Naive B cell (primary cell): ENCODE measurements around the gene SP7. TPM values are rescaled to one million over a fixed set of nuclear protein-coding genes. Genes with fewer than 3 reads are reported as not detected.
"Not testable (repeated sequence)": the region's sequence is repeated elsewhere in the genome, so short reads cannot be mapped to it uniquely, and the experiment has no call there.

Experiments used
- ATAC-seq, 2 donors: fragments of 150-1000 bp; cut with Tn5 transposase; 2 replicates each; pipeline ENCODE4 v1.10.0; 2021; ENCODE audit warnings: low read depth in 2 of 2, mild to moderate bottlenecking in 2 of 2, moderate library complexity in 2 of 2
- DNase-seq: peaks from one replicate; pipeline ENCODE4 v3.0.0; 2022
- H3K27ac Mint-ChIP-seq, 6 donors: one replicate each; pipeline ENCODE4 v1.8.0; 2020 to 2022; ENCODE audit warnings: mild to moderate bottlenecking in 6 of 6, mixed read lengths in 6 of 6, moderate library complexity in 5 of 6, inconsistent platforms in 2 of 6
- H3K27me3 Mint-ChIP-seq, 3 donors: one replicate each; pipeline ENCODE4 v1.8.0; 2021 to 2022; ENCODE audit warnings: mixed read lengths in 3 of 3, mild to moderate bottlenecking in 1 of 3
- H3K36me3 Mint-ChIP-seq, 2 donors: one replicate each; pipeline ENCODE4 v1.8.0; 2020 to 2022; ENCODE audit warnings: mixed read lengths in 2 of 2, inconsistent platforms in 1 of 2, mild to moderate bottlenecking in 1 of 2
- H3K4me1 Mint-ChIP-seq, 3 donors: one replicate each; pipeline ENCODE4 v1.8.0; 2020 to 2022; ENCODE audit warnings: mixed read lengths in 3 of 3, inconsistent platforms in 1 of 3, mild to moderate bottlenecking in 1 of 3, moderate library complexity in 1 of 3
- H3K4me3 Mint-ChIP-seq, 8 donors: one replicate each; pipeline ENCODE4 v1.8.0; 2020 to 2022; ENCODE audit warnings: mild to moderate bottlenecking in 8 of 8, mixed read lengths in 8 of 8, moderate library complexity in 8 of 8, inconsistent platforms in 2 of 8
- H3K9me3 Mint-ChIP-seq, 7 donors: one replicate each; pipeline ENCODE4 v1.8.0; 2020 to 2022; ENCODE audit warnings: mixed read lengths in 7 of 7, mild to moderate bottlenecking in 5 of 7, inconsistent platforms in 2 of 7, moderate library complexity in 1 of 7
- polyA plus RNA-seq, 6 donors: library from polyadenylated mRNA; unstranded; fragments of 300-500 nt; fragmentation: Illumina TruSeq; gene quantifications; one replicate each; pipeline ENCODE4 v1.2.3, GENCODE V29; 2021; ENCODE audit warnings: low read depth in 6 of 6

SP7 gene
- polyA plus RNA-seq, 6 donors from 2014 or later = 0.17 to 0.33 (median 0.27) TPM; not detected in 3

- H3K4me1 Mint-ChIP-seq = peaks cover 12 to 14% (median 13%) of the 10 kb centered on the region in 3 donors
- no peak for DNase-seq
- H3K4me3 Mint-ChIP-seq = peak overlapping the region in 6 of 8 donors; percentile 66 to 88 (median 76)
- H3K9me3 Mint-ChIP-seq = no peaks in the 10 kb centered on the region
- H3K36me3 Mint-ChIP-seq = no peaks in the 10 kb centered on the region
- peak overlapping the region; percentile 75 to 96 (median 89) for H3K27ac Mint-ChIP-seq
- ATAC-seq = no peak
- H3K27me3 Mint-ChIP-seq = no peaks in the 10 kb centered on the region
Observed at GRCh38 chr12:53365245-53365904, 29.2 kb upstream of the SP7 start.

DNA sequence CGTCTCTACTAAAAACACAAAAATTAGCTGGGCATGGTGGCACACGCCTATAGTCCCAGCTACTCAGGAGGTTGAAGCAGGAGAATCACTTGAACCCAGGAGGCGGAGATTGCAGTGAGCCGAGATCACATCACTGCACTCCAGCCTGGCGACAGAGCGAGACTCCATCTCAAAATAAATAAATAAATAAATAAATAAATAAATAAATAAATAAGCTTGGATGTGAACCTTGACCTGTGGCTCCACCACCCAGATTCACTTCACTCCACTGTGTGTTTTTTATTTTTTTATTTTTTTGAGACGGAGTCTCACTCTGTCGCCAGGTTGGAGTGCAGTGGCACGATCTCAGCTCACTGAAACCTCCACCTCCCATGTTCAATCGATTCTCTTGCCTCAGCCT, 25.5 kb upstream of the SP7 start:
- H3K4me1 Mint-ChIP-seq = peaks cover 11 to 12% (median 12%) of the 10 kb centered on the region in 3 donors
- H3K27ac Mint-ChIP-seq, ATAC-seq, H3K9me3 Mint-ChIP-seq, DNase-seq, H3K36me3 Mint-ChIP-seq, H3K4me3 Mint-ChIP-seq, H3K27me3 Mint-ChIP-seq: not testable (repeated sequence)

DNA sequence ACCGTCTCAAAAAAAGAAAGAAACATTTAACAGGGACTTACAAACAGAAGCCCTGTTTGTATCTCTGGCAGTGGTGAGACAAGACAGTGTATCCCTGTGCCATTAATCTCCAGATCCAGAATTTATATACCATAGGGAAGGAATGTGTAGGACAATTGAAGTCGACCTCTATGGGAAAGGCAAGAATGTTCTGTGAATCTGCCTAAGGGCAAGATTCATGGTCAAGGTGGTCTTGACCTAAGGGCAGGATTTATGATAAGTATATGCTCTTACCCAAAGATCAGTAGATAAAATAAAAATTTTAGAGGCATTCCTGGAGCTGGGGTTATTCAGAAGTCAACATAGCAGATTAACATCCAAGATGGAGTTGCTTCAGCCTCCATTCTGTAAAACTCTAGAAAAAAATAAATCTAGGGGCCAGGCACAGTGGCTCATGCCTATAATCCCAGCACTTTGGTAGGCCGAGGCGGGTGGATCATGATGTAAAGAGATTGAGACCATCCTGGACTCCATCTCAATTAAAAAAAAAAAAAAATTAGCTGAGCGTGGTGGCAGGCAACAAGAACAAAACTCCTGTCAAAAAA, 22.8 kb upstream of the SP7 start:
- Mint-ChIP-seq H3K36me3 (no peaks in the 10 kb centered on the region), H3K9me3 (no peaks in the 10 kb centered on the region), H3K4me1 (peaks cover 0 to 3% (median 0%) of the 10 kb centered on the region in 3 donors), H3K27ac (no peak overlapping the region), H3K4me3 (no peak overlapping the region), H3K27me3 (no peaks in the 10 kb centered on the region)
- ATAC-seq = no peak
- DNase-seq = no peak

GRCh38 chr12:53355121-53355520, 19.0 kb upstream of the SP7 start:
- no peak for DNase-seq
- Mint-ChIP-seq H3K36me3 (no peaks in the 10 kb centered on the region), H3K4me1 (peaks cover 6 to 10% (median 9%) of the 10 kb centered on the region in 3 donors), H3K4me3 (no peak overlapping the region), H3K27me3 (no peaks in the 10 kb centered on the region), H3K27ac (no peak overlapping the region), H3K9me3 (no peaks in the 10 kb centered on the region)
- no peak for ATAC-seq

- H3K27ac Mint-ChIP-seq = no peak overlapping the region
- H3K36me3 Mint-ChIP-seq = no peaks in the 10 kb centered on the region
- no peaks in the 10 kb centered on the region for H3K27me3 Mint-ChIP-seq
- H3K4me1 Mint-ChIP-seq = peaks cover 6 to 10% (median 9%) of the 10 kb centered on the region in 3 donors
- no peaks in the 10 kb centered on the region for H3K9me3 Mint-ChIP-seq
- DNase-seq (no peak), ATAC-seq (no peak)
- no peak overlapping the region for H3K4me3 Mint-ChIP-seq
Observed at GRCh38 chr12:53353257-53353655, 17.1 kb upstream of the SP7 start.

DNA sequence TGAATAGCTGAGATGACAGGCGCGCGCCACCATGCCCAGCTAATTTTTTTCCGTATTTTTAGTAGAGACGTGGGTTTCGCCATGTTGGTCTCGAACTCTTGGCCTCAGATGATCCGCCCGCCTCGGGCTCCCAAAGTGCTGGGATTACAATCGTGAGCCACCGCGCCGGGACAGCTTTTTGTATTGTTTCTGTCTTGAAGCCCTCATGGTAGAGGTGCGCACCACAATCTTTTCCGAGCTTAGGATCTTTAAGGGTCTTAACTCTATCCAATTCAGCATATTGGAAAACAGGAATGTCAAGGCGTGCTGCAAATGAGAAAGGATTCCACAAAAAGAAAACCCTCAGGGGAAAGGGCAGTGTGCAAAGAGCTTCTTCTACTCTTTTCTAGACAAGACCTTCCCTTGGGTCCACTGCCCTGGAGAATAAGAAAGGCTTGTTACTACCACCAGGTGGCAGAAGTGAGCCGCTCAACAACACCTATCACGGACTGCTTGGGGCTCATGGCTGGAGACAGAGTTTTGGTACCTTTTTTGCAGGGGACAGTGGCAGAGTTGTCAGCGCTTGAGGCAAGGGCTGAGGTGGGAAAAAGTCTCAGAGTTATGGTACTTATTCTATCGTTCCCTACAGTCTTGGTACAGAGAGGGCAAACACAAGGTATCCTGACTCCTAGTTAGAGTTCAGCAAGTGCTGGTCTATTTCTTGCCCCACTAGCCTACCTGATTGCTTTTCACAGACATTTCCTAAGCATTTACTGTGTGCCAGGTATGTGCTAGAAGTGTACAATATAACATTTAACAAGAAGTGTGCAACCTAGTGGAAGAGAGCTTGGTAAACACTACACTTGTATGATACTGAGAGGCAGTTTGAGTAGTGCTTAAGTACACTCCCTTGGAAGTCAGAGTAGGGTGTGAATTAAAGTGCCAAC, 16.4 kb upstream of the SP7 start:
- Mint-ChIP-seq H3K27ac (peak overlapping the region in 4 of 6 donors; percentile 3 to 75 (median 47)), H3K4me3 (no peak overlapping the region), H3K4me1 (peaks cover 6 to 10% (median 9%) of the 10 kb centered on the region in 3 donors), H3K36me3 (no peaks in the 10 kb centered on the region), H3K27me3 (no peaks in the 10 kb centered on the region), H3K9me3 (no peaks in the 10 kb centered on the region)
- DNase-seq (peak; percentile 78), ATAC-seq (peak; percentile 100)

DNA sequence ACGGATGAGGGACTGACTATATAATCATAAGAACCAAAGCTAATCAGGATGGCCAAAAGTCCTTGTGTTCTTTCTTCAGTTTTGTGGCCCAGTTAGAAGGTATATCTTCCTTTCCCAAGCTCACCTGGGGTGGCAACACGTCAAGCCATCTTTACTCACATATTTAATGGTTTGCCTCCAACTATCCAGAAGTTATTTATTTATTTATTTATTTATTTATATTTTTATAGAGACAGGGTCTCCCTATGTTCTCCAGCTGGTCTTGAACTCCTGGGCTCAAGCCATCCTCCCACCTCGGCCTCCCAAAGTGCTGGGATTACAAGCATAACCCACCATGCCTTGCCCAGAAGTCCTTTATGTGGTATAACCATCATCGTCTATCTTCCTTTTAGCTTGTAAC, 11.8 kb upstream of the SP7 start:
- Mint-ChIP-seq H3K36me3 (no peaks in the 10 kb centered on the region), H3K27me3 (no peaks in the 10 kb centered on the region), H3K27ac (no peak overlapping the region)

DNA sequence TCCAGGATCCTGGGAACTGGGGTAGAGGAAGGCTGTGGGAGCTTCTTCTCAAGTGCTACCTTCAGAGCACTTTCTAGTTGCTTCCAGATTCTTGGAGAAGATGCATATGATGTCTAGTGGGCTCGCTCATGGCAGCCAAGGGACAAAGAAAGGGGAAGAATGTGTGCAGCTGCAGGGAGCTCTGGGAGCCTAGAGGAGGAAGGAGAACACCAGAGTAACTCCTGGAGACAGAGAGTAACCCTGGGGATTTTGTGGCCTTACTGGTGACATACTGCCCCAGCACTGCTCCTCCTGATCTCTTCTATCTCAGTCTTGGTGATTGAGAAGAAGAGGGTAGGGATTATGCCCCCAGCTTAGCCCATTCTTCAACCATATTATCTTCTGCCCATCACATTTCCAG, 10.3 kb upstream of the SP7 start:
- H3K27ac Mint-ChIP-seq = peak overlapping the region in 2 of 6 donors; percentile 15 to 63
- no peaks in the 10 kb centered on the region for H3K27me3 Mint-ChIP-seq
- DNase-seq (no peak), ATAC-seq (no peak)
- peaks cover 13 to 16% (median 14%) of the 10 kb centered on the region in 3 donors for H3K4me1 Mint-ChIP-seq
- peak overlapping the region in 2 of 8 donors; percentile 6 to 24 for H3K4me3 Mint-ChIP-seq
- H3K36me3 Mint-ChIP-seq = no peaks in the 10 kb centered on the region
- no peaks in the 10 kb centered on the region for H3K9me3 Mint-ChIP-seq

More for the DNA sequence above, 11.8 kb upstream of the SP7 start:
- peaks cover 19 to 24% (median 21%) of the 10 kb centered on the region in 3 donors for H3K4me1 Mint-ChIP-seq
- no peak overlapping the region for H3K4me3 Mint-ChIP-seq
- no peaks in the 10 kb centered on the region for H3K9me3 Mint-ChIP-seq
- no peak for DNase-seq
- no peak for ATAC-seq

- no peaks in the 10 kb centered on the region for H3K9me3 Mint-ChIP-seq
- ATAC-seq (peak; percentile 9 to 13), DNase-seq (no peak)
- H3K4me3 Mint-ChIP-seq = peak overlapping the region; percentile 87 to 100 (median 98)
- H3K27ac Mint-ChIP-seq = peak overlapping the region in 5 of 6 donors; percentile 85 to 97 (median 92)
- H3K36me3 Mint-ChIP-seq = no peaks in the 10 kb centered on the region
- H3K4me1 Mint-ChIP-seq = peaks cover 13 to 16% (median 14%) of the 10 kb centered on the region in 3 donors
- peaks cover 1 to 3% (median 2%) of the 10 kb centered on the region in 3 donors for H3K27me3 Mint-ChIP-seq
Observed at GRCh38 chr12:53345486-53346188, 9.5 kb upstream of the SP7 start.

DNA sequence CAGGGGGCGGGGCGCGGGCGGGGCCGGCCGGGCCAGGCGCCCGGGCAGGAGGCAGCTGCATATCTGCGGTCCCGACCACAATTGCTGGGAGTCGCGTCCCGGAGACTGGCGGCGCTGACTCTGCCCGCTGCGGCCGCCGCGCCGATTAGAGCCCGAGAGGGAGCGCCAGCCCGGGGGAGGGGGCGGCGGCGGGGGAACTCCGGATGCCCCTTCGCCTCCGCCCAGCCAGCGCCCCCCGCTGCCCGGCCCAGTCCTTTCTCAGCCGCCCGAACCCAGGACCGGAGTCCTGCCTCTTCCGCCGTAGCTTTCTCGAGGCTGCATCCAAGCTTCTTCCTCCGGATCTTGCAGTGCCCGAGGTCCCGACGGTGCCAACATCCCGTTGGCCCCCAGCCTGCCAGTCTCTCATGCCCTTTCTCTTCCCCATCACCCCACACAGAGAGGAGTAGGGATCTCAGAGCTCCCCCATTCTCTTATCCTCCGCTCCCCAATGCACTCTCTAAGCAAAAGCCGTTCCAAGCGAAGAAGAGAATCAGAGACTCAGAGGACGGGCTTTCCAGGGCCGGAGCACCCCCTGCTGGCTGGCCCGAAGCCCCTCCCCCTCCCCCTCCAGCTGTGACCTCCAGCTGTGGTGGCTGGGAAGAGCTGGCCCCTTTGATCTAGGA, 8.8 kb upstream of the SP7 start:
- peak; percentile 72 for DNase-seq
- no peaks in the 10 kb centered on the region for H3K36me3 Mint-ChIP-seq
- peak; percentile 92 to 94 for ATAC-seq
- no peaks in the 10 kb centered on the region for H3K9me3 Mint-ChIP-seq
- peak overlapping the region; percentile 32 to 97 (median 92) for H3K27ac Mint-ChIP-seq
- H3K4me3 Mint-ChIP-seq = peak overlapping the region; percentile 87 to 100 (median 98)
- H3K27me3 Mint-ChIP-seq = peaks cover 8% of the 10 kb centered on the region in 3 donors
- peaks cover 13 to 16% (median 14%) of the 10 kb centered on the region in 3 donors for H3K4me1 Mint-ChIP-seq

- ATAC-seq (no peak), DNase-seq (no peak)
- peak overlapping the region in 4 of 6 donors; percentile 41 to 81 (median 58) for H3K27ac Mint-ChIP-seq
Observed at GRCh38 chr12:53344487-53344823, 8.3 kb upstream of the SP7 start.

GRCh38 chr12:53343969-53344368, 7.8 kb upstream of the SP7 start:
- Mint-ChIP-seq H3K4me1 (peaks cover 13 to 16% (median 14%) of the 10 kb centered on the region in 3 donors), H3K36me3 (no peaks in the 10 kb centered on the region), H3K27ac (peak overlapping the region in 4 of 6 donors; percentile 19 to 81 (median 57)), H3K4me3 (peak overlapping the region; percentile 74 to 92 (median 82)), H3K9me3 (no peaks in the 10 kb centered on the region), H3K27me3 (peaks cover 8 to 12% (median 12%) of the 10 kb centered on the region in 3 donors)
- ATAC-seq = peak in 1 of 2 donors; percentile 33
- DNase-seq = no peak

More at GRCh38 chr12:53344487-53344823, 8.3 kb upstream of the SP7 start:
- peaks cover 13 to 16% (median 14%) of the 10 kb centered on the region in 3 donors for H3K4me1 Mint-ChIP-seq
- peaks cover 8 to 12% (median 12%) of the 10 kb centered on the region in 3 donors for H3K27me3 Mint-ChIP-seq
- peak overlapping the region; percentile 74 to 92 (median 82) for H3K4me3 Mint-ChIP-seq
- H3K9me3 Mint-ChIP-seq = no peaks in the 10 kb centered on the region
- no peaks in the 10 kb centered on the region for H3K36me3 Mint-ChIP-seq
